HepG2 (cell line): ENCODE data around the gene ALDOA. TPM values are rescaled to one million over a fixed set of nuclear protein-coding genes. Genes with fewer than 3 reads are reported as not detected.

Experiments used
- ATF3 ChIP-seq: sonication (generic); formaldehyde crosslinking; IDR thresholded peaks from 2 replicates; pipeline ENCODE4 v1.4.0; 2020; ENCODE audit warnings: missing genetic modification reagents
- DPF2 ChIP-seq: sonication (generic); formaldehyde crosslinking; IDR thresholded peaks from 2 replicates; pipeline ENCODE4 v1.4.0; 2020; ENCODE audit warnings: mild to moderate bottlenecking, low read depth, missing genetic modification reagents, borderline replicate concordance
- FUBP1 ChIP-seq: sonication (generic); formaldehyde crosslinking; IDR thresholded peaks from 2 replicates; pipeline ENCODE4 v1.5.1; 2020; ENCODE audit warnings: missing genetic modification reagents, mild to moderate bottlenecking, borderline replicate concordance
- GMEB2 ChIP-seq: IDR thresholded peaks from 2 replicates; pipeline ENCODE4 v1.6.1; 2016; ENCODE audit warnings: missing biosample characterization, missing genetic modification reagents, low read depth
- KDM4B ChIP-seq: sonication (generic); formaldehyde crosslinking; IDR thresholded peaks from 2 replicates; pipeline ENCODE4 v1.4.0; 2020; ENCODE audit warnings: missing genetic modification reagents
- MTF2 ChIP-seq: sonication (generic); formaldehyde crosslinking; IDR thresholded peaks from 2 replicates; pipeline ENCODE4 v1.5.0; 2020; ENCODE audit warnings: missing genetic modification reagents, borderline replicate concordance
- PHF5A ChIP-seq: IDR thresholded peaks from one replicate; pipeline ENCODE4 v1.6.1; 2018; ENCODE audit warnings: low read depth, missing genetic modification reagents; ENCODE audit not compliant: unreplicated experiment
- RBM22 ChIP-seq: fragments of 200-400 bp; formaldehyde crosslinking; optimal IDR thresholded peaks from 2 replicates; pipeline ENCODE3; 2017; ENCODE audit warnings: mild to moderate bottlenecking, low read length, moderate library complexity
- SPEN ChIP-seq: sonication (generic); formaldehyde crosslinking; IDR thresholded peaks from 2 replicates; pipeline ENCODE4 v1.5.1; 2020; ENCODE audit warnings: low read depth, mild to moderate bottlenecking, missing genetic modification reagents
- TMF1 ChIP-seq: sonication (generic); formaldehyde crosslinking; IDR thresholded peaks from 2 replicates; pipeline ENCODE4 v1.8.1; 2022; ENCODE audit warnings: low read depth, missing genetic modification reagents
- U2AF1 ChIP-seq: fragments of 200-400 bp; formaldehyde crosslinking; optimal IDR thresholded peaks from 2 replicates; pipeline ENCODE3; 2017; ENCODE audit warnings: mild to moderate bottlenecking, low read depth, low read length
- ZMYM3 ChIP-seq: sonication (generic); formaldehyde crosslinking; IDR thresholded peaks from 2 replicates; pipeline ENCODE4 v1.5.1; 2020; ENCODE audit warnings: mild to moderate bottlenecking, missing genetic modification reagents
- ZNF329 ChIP-seq: sonication (generic); formaldehyde crosslinking; IDR thresholded peaks from 2 replicates; pipeline ENCODE4 v1.9.0; 2021; ENCODE audit warnings: low read depth, mild to moderate bottlenecking, missing genetic modification reagents
- ZNF549 ChIP-seq: sonication (generic); formaldehyde crosslinking; IDR thresholded peaks from 2 replicates; pipeline ENCODE4 v1.5.0; 2020; ENCODE audit warnings: missing genetic modification reagents
- ZNF720 ChIP-seq: sonication (generic); formaldehyde crosslinking; IDR thresholded peaks from 2 replicates; pipeline ENCODE4 v1.4.0; 2020; ENCODE audit warnings: missing genetic modification reagents
- ZNF772 ChIP-seq: sonication (generic); formaldehyde crosslinking; IDR thresholded peaks from 2 replicates; pipeline ENCODE4 v1.5.0; 2020; ENCODE audit warnings: mild to moderate bottlenecking, missing genetic modification reagents
- ZNF891 ChIP-seq: sonication (generic); formaldehyde crosslinking; IDR thresholded peaks from 2 replicates; pipeline ENCODE4 v1.5.0; 2020; ENCODE audit warnings: mild to moderate bottlenecking, missing genetic modification reagents
- ZSCAN30 ChIP-seq: sonication (generic); formaldehyde crosslinking; IDR thresholded peaks from 2 replicates; pipeline ENCODE4 v1.5.0; 2020; ENCODE audit warnings: mild to moderate bottlenecking, missing genetic modification reagents
- polyA plus RNA-seq, 8 experiments: library from polyadenylated mRNA; depleted of rRNA in 3 of 8; stranded (reverse) in 7 of 8; unstranded in 1 of 8; fragments of >200 nt; fragmentation: Illumina TruSeq in 4 of 8; extraction: Trizol in 4 of 8; gene quantifications; 2 replicates each; pipeline versions ENCODE4 v1.2.1 to v1.2.3, GENCODE V29; 2011 to 2016; ENCODE audit warnings: low read depth in 4 of 8, missing spikeins in 1 of 8, mixed read lengths in 1 of 8; ENCODE audit not compliant: insufficient read depth in 1 of 8
- total RNA-seq, 5 experiments: library from RNA; depleted of rRNA; stranded (reverse); fragments of >200 nt; fragmentation: Illumina TruSeq; extraction: Trizol; gene quantifications; 2 replicates each; pipeline ENCODE4 v1.2.3, GENCODE V29; 2016; ENCODE audit warnings: low read depth in 1 of 5
- TF ChIP-seq, protein P1 (sequence below): sonication (generic); formaldehyde crosslinking; IDR thresholded peaks from 2 replicates; pipeline ENCODE4 v1.4.0; 2020; ENCODE audit warnings: mild to moderate bottlenecking, missing genetic modification reagents
- TF ChIP-seq, protein P2 (sequence below): sonication (generic); formaldehyde crosslinking; IDR thresholded peaks from 2 replicates; pipeline ENCODE4 v1.5.0; 2020; ENCODE audit warnings: mild to moderate bottlenecking, missing genetic modification reagents, moderate library complexity
- TF ChIP-seq, protein P3 (sequence below): sonication (generic); formaldehyde crosslinking; IDR thresholded peaks from 2 replicates; pipeline ENCODE4 v1.5.0; 2020; ENCODE audit warnings: missing genetic modification reagents

ALDOA gene
- total and polyA plus RNA-seq, 2 of the 13 experiments (the other 11 are each of a cell fraction or from before 2014, with no cell fraction given), result 925 to 1,884 TPM

DNA sequence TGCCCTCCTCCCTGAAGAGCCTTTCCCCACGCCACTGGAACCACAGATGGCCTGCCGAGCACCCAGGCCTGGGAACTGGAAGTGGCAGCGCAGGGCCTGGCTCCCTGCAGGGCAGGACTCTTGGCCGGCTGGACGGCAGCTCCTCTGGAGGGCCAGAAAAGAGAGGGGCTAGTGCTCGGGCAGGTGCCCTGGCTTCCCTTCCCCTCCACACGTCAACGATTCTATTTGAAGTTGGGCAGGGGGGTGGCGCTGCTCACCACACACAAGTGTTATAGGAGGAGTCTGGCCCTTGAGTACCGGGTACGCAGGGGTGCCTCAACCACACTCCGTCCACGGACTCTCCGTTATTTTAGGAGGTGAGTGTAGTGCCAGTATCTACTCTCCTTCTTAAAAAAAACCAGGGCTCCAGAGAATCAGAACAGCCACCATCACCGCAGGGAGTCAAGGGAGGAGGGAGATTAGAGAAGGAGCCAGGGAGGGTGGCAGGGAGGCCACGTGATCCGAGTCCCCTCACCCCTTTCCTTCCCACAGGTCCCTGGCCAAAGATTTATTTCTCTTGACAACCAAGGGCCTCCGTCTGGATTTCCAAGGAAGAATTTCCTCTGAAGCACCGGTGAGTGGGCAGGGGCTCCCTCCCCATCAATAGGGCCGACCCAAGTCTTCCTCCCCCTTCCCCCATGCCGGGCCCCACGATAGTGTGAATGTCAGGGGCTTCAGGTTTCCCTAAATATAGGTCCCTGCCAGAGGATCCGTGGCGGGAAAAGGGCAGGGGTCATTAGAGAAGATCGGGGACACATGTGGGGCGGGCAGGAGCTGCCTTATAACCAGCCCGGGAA, 1.4 kb upstream of the ALDOA start (continued):
- TF ChIP-seq FUBP1 (CRISPR knock-in tag), result no peak
- TF ChIP-seq TMF1, result peak; percentile 74
- TF ChIP-seq, protein P1, sequence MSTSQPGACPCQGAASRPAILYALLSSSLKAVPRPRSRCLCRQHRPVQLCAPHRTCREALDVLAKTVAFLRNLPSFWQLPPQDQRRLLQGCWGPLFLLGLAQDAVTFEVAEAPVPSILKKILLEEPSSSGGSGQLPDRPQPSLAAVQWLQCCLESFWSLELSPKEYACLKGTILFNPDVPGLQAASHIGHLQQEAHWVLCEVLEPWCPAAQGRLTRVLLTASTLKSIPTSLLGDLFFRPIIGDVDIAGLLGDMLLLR (CRISPR knock-in tag), result 0 out of 2 replicates have a peak, but pooled peaks have one; percentile 63
- TF ChIP-seq KDM4B (CRISPR knock-in tag), result no peak; the same call in 1 of the 2 replicates
- TF ChIP-seq, protein P2, sequence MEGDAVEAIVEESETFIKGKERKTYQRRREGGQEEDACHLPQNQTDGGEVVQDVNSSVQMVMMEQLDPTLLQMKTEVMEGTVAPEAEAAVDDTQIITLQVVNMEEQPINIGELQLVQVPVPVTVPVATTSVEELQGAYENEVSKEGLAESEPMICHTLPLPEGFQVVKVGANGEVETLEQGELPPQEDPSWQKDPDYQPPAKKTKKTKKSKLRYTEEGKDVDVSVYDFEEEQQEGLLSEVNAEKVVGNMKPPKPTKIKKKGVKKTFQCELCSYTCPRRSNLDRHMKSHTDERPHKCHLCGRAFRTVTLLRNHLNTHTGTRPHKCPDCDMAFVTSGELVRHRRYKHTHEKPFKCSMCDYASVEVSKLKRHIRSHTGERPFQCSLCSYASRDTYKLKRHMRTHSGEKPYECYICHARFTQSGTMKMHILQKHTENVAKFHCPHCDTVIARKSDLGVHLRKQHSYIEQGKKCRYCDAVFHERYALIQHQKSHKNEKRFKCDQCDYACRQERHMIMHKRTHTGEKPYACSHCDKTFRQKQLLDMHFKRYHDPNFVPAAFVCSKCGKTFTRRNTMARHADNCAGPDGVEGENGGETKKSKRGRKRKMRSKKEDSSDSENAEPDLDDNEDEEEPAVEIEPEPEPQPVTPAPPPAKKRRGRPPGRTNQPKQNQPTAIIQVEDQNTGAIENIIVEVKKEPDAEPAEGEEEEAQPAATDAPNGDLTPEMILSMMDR (CRISPR knock-in tag), result peak; percentile 89
- TF ChIP-seq ZMYM3 (CRISPR knock-in tag), result peak; percentile 24; the same call in 1 of the 2 replicates
- TF ChIP-seq, protein P3, sequence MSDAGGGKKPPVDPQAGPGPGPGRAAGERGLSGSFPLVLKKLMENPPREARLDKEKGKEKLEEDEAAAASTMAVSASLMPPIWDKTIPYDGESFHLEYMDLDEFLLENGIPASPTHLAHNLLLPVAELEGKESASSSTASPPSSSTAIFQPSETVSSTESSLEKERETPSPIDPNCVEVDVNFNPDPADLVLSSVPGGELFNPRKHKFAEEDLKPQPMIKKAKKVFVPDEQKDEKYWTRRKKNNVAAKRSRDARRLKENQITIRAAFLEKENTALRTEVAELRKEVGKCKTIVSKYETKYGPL, result no peak
- 0 out of 2 replicates have a peak, but pooled peaks have one; percentile 1 for TF ChIP-seq ZNF772 (CRISPR knock-in tag)
- TF ChIP-seq ZNF891 (CRISPR knock-in tag), result no peak
- TF ChIP-seq ZNF329 (CRISPR knock-in tag), result no peak
- TF ChIP-seq ZNF720 (CRISPR knock-in tag), result no peak; the same call in none of the 2 replicates
- no peak for TF ChIP-seq U2AF1
- TF ChIP-seq PHF5A (CRISPR knock-in tag), result no peak
- TF ChIP-seq GMEB2, result no peak
- 0 out of 2 replicates have a peak, but pooled peaks have one; percentile 19 for TF ChIP-seq SPEN (CRISPR knock-in tag)
- TF ChIP-seq MTF2 (CRISPR knock-in tag), result no peak
- TF ChIP-seq ZSCAN30 (CRISPR knock-in tag), result no peak
- TF ChIP-seq ZNF549 (CRISPR knock-in tag), result no peak
- no peak for TF ChIP-seq ATF3
- no peak; the same call in 1 of the 2 replicates for TF ChIP-seq DPF2
- no peak for TF ChIP-seq RBM22
